ENCODE measurements around the gene BICD2.

- TF ChIP-seq CTCF (IDR thresholded peaks at IDR 0.05; ENCODE audit: low read depth, low read length, missing input control) (no peak), FOXA1 (IDR thresholded peaks at IDR 0.05) (no peak), ZBTB33 (IDR thresholded peaks at IDR 0.05) (no peak), RAD21 (IDR thresholded peaks at IDR 0.05) (no peak), TAF1 (conservative IDR thresholded peaks at IDR 0.05) (no peak), GABPA (IDR thresholded peaks at IDR 0.05 in 1 of 2, conservative IDR thresholded peaks at IDR 0.05 in 1 of 2) (no peak), SP1 (IDR thresholded peaks at IDR 0.05) (no peak), ATF3 (IDR thresholded peaks at IDR 0.05) (no peak), YY1 (IDR thresholded peaks at IDR 0.05) (no peak), EGR1 (IDR thresholded peaks at IDR 0.05; ENCODE audit: low read depth in 2 of 2) (no peak), RXRA (IDR thresholded peaks at IDR 0.05) (no peak)
- TF ChIP-seq, protein P1, sequence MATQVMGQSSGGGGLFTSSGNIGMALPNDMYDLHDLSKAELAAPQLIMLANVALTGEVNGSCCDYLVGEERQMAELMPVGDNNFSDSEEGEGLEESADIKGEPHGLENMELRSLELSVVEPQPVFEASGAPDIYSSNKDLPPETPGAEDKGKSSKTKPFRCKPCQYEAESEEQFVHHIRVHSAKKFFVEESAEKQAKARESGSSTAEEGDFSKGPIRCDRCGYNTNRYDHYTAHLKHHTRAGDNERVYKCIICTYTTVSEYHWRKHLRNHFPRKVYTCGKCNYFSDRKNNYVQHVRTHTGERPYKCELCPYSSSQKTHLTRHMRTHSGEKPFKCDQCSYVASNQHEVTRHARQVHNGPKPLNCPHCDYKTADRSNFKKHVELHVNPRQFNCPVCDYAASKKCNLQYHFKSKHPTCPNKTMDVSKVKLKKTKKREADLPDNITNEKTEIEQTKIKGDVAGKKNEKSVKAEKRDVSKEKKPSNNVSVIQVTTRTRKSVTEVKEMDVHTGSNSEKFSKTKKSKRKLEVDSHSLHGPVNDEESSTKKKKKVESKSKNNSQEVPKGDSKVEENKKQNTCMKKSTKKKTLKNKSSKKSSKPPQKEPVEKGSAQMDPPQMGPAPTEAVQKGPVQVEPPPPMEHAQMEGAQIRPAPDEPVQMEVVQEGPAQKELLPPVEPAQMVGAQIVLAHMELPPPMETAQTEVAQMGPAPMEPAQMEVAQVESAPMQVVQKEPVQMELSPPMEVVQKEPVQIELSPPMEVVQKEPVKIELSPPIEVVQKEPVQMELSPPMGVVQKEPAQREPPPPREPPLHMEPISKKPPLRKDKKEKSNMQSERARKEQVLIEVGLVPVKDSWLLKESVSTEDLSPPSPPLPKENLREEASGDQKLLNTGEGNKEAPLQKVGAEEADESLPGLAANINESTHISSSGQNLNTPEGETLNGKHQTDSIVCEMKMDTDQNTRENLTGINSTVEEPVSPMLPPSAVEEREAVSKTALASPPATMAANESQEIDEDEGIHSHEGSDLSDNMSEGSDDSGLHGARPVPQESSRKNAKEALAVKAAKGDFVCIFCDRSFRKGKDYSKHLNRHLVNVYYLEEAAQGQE (IDR thresholded peaks at IDR 0.05) = no peak
- TF ChIP-seq, protein P2, sequence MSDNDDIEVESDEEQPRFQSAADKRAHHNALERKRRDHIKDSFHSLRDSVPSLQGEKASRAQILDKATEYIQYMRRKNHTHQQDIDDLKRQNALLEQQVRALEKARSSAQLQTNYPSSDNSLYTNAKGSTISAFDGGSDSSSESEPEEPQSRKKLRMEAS (IDR thresholded peaks at IDR 0.05) = no peak
Observed at GRCh38 chr9:92721548-92721947, 43.1 kb downstream of the BICD2 start.
